T-helper 1 cell treated with Interleukin-12 subunit alpha and Interleukin-12 subunit beta and Interleukin-4 antibody, amounts not matched to agents 30 ng/mL and 1 ng/mL, for 36 hours (primary cell): Measurements from ENCODE around the gene SERPINA6. TPM values are rescaled to one million over a fixed set of nuclear protein-coding genes. Genes with fewer than 3 reads are reported as not detected.
"Not testable (repeated sequence)": the region's sequence is repeated elsewhere in the genome, so short reads cannot be mapped to it uniquely, and the experiment has no call there.

Experiments used
- intact Hi-C: fragments of 100-400 bp; cut with micrococcal nuclease; formaldehyde crosslinking; loops from one replicate; pipeline ENCODE4 v1.15.1; 2024
- total RNA-seq: library from RNA; stranded (reverse); gene quantifications from 2 replicates; pipeline ENCODE4 v1.2.3, GENCODE V29; 2022

SERPINA6 gene
- total RNA-seq, 1 donor from 2014 or later = not detected

DNA sequence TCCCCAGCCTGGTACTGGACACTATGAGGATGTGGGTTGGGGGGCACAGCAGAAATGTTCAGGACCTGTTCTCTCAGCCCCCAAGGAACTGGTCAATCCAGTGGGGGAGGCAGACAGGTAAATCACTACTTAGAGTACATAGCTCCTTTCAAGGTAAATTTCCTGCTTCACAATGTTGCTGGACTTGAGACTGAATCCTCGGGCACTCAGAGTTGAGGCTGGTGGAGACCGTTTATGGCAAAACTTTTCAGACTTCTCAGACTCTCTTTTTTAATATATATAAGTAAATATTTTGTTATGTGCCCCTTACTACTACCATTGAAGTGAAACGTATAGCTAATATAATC lies 29.6 kb downstream of the SERPINA6 start:
- intact Hi-C loops = no loop called here

DNA sequence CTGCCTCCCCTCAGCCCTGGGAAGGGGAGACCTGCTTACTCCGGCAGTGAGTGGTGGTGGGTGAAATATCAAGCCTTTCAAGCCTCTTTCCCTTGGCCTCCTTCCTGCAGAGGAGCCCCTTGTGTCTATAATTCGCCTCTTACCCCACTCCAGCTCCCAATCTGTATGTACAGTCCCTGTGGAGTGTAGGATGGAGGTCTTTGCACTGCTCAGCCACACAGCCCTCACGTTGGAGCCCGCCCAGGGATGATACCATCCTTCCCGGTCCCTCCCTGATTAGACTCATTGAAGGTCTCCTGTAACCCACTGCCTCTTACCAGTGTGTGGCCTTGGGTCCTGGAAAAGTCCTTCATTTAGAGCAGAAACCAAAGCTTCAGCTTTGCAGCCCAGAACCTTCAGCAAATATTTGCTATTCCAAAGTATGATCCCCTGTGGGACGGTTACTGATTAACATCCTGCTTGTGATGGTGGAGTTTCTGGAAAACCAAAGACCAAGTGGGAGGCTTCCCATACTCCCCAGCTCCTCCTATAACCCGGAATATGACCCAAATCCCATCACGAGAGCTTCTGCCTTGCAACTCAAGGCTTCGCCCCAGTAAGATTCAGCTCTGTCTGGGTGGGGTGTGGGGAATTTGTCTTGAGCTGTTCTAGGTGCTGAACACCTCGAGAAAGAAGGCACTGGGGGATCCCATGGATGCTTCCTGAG lies 30.1 kb downstream of the SERPINA6 start, which contains the start of gene SERPINA10:
Gene SERPINA10 (minus strand): TSS at position 397 of the 706 bp plus-strand sequence. CDS start 2,675 bp downstream, outside the sequence.
- intact Hi-C loops = no loop called here

DNA sequence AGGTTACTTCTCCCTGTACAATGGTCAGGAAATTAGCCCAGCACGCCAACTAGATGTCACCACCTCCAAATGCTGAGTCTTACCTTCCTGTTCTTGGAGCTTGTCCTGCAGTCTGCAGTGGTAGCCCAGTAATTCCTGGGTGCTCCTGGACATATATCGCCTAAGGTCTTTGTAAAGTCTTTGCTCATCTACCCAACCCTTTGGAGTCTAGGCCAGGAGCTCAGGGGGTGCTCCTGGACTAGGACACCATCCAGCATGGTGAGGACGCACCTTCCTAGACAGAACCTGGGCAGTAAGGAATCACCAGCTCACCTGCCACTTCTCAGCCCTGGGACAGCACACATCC lies 30.6 kb downstream of the SERPINA6 start:
- intact Hi-C loops = no loop called here

DNA sequence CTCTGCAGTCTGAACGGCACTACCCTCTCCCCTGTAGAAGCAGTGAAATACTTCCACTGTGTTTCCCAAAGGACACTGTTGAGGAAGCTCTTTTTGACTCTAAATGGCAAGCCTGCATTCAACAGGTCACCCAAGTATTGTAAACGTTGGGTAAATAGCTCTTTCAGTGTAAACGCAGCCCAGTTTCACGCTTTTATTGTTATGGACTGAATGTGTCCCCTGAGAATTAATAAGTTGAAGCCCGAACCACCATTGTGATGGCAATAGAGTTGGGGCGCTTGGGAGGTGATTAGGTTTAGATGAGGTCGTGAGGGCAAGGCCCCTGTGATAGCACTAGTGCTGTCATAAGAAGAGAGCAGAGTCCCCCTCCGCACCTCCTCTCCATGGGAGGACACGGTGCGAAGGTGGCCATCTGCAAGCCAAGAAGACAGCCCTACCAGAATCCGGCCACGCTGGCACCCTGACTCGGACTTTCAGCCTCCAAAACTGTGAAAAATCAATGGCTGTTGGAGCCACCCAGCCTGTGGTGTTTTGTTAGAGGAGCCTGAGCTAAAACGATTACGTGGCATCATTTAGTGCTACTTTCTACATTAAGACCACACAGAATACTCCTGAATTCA lies 31.1 kb downstream of the SERPINA6 start:
- intact Hi-C loops = no loop called here

DNA sequence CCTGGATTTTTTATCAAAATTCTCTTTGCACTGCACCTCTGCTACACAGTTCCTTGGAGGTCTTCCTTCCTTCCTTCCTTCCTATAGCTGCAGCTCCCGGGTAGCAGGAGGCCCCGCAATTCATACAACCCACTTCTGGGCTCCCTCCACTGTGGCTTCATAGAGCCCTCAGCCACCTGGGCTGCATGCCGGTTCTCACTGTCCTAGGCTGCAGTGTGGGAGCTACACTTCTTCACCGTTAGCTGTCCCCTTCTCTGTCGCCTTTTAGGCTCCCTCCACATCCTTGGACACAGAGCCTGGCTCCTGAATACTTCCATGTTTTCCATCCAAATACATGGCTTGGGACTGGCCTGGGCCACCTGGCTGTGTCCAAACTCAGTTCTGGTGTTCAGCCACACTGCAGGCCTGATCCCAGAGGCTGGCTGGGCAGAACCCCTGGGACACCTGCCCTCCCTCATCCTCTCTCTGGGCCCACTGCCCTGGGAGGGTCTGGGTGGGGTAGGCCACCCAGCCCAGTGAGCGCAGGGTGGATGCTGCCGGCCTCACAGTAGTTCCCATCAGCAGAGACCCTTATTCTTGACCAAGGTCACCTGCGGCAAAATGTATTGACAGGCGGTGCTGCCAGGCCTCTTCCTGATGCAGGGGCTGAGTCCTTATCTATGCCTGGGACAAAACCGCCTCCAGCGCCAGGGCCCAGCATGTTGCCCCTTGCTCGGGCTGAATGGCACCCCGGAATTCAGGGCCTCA lies 31.8 kb downstream of the SERPINA6 start:
- intact Hi-C loops = no loop called here

DNA sequence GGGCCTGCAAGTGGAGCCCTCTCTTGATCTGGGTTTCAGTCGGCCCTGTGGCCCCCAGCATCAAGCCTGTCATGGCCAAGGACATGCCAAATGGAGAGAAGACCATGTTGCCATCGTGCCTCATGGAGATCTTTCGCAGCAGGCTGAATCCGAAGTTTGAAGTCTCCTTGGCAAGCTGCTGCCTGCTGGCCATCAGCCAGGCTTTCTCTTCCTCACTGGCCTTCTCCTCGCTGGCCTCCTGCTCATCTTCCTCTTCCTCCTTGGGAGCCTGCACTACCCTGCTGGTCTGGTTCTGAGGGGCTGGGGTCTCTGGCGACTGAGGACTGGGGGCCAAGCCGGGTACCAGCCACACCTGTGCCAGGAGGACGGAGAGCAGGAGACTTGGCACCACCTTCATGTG lies 32.9 kb downstream of the SERPINA6 start:
- intact Hi-C loops = no loop called here

DNA sequence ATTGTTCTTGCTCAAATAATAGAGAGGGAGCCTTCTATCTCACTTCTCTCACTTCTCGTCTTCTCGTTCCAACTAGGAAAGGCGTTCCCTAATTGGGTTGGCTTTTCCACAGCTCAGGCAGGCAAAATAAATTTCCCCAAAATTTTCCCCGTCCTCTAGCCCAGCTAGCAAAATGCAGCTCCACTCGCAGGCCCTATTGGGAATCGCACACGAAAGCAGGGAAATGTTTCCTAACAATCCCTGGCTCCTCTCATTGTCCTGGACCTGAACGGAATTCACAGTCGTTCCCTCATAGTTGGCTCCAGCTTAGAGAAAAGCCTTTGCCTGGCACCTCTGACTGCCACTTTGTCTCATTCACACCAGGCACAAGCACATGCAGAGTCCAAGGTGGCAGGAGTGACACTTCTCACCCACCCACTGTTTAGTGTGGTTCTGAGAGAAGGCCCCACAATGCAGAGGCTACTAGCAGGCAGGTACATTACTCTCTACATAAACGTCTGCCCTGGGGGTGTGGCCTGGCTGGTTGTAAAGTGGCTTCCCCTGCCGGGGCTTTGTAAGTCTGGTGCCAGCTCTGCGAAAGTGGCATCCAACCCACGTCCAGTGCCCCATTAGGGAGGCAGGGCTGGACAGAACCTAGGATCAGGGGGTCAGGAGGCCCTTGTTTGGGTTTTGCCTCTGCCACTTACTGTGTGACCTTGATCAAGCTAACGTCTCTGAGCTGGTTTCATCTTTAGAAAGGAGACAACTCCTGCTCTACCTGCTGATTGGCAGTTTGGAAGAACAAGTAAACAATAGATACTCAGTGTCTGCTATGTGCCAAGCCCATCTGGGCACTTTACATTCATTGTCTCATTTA lies 34.3 kb downstream of the SERPINA6 start:
- intact Hi-C loops = no loop called here

DNA sequence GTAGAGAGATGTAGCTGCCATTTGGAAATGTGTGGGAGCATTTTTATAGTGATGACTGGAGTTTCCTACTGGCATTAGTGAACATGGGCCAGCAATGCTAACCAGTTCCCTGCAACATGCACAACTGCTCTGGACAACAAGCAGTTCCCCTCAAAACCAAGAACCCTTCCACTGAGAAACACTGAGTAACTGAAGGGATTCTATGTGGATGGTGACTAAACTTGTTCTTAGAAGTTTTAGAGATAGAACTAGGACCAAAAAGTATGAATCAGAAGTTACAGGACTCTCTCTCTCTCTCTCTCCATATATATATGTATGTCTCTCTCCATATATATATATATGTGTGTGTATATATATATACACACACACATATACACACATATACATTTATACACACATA lies 38.0 kb downstream of the SERPINA6 start:
- intact Hi-C loops = no loop called here

DNA sequence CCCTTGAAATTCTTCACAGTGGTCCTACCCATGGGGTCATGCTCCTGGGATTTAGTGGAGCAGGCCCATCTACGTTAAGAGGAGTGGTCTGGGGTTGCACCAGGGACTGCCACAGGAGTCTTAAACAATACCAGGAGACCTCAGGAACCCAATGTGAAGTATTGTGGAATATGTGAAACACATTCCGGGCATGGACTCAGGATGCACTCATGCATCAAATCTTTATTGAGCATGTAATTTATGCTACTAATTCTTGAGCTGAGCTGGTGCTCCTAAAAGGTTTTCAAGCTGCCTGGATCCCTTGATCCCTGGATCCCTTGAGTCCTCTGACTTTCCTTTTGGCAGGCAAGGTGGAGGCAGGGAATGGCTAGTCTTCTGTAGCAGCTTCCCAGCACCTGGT lies 38.9 kb downstream of the SERPINA6 start:
- intact Hi-C loops = no loop called here

DNA sequence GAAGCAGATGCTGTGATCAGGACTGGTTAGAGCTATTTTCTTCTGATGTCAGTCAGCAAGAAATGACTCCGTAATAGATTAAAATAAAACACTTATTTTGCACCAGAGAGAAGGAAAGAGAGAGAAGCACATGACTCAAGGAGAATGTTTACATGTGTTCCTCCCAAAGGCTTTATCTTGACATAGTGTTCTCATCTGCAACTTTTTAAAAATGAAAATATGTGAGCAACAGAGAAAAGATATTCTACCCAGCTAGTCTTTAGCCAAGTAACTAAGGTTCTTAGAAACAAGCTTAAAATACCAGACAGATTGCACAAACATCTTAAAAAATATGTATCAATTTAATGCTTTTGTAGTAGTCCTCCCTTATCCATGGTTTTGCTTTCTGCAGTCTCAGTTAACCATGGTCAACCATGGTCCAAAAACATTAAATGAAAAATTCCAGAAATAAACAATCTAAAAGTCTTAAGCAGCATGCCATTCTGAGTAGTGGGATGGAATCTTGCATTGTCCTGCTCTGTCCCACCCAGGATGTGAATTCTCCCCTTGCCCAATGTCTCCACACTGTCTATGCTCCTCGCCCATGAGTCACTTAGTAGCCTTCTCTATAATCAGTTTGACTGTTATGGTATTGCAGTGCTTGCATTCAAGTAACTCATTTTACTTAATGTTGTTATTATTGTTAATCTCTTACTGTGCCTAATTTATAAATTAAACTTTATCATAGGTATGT lies 40.0 kb downstream of the SERPINA6 start:
- intact Hi-C loops = no loop called here

DNA sequence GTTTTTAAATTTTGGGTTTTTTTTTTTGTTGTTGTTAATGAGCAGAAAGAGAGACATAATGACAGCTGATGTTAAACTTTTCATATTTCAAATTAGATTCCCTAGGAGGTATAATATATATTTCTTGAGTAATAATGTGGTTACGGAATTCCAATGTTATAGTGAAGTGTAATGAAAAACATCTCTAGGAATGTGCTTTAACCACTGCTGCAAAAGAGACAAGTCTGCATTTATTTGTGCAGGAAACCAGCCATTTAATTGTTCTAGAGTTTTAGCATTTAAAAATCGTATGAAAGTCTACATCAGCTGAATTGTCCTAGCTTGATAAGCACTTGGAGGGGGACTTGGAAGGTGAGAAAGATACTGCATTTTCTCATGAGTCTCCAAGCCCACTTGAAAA lies 44.4 kb downstream of the SERPINA6 start:
- intact Hi-C loops = no loop called here

DNA sequence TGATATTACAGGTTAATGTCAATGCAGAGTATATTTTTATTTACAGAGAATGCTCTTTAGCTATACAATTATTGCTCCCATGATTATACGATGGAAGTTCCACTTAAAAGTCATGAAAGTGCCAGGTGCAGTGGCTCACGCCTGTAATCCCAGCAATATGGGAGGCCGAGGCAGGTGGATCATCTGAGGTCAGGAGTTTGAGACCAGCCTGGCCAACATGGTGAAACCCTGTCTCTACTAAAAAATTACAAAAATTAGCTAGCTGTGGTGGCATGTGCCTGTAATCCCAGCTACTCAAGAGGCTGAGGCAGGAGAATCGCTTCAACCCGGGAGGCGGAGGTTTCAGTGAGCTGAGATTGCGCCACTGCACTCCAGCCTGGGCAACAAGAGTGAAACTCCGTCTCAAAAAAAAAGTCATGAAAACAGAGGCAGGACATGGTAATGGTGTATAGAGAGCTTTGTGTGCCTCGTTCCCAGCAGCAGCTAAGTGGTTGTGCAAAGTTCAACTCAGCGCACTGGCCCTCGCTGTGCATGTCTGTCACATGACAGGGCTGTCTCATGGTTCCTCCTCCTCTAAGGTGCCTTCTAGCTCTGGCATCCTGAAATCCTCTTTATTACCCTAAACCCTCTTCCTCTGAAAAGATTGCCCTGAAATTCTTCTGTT lies 46.1 kb downstream of the SERPINA6 start:
- intact Hi-C loops = not testable (repeated sequence)

DNA sequence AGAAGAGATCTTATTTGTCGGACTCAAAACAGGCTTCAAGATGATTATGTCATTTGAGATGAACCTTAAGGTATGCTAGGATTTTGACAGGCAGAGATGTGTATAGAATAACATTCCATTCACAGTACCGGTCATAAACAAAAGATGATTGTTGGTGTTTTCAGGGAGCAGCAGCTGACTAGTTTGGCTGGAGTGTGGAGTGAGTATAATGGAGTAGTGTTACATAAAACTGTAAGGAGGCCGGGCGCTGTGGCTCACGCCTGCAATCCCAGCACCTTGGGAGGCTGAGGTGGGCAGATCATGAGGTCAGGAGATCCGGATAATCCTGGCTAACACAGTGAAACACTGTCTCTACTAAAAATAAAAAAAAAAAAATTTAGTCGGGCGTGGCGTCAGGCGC lies 54.0 kb downstream of the SERPINA6 start:
- intact Hi-C loops = no loop called here

DNA sequence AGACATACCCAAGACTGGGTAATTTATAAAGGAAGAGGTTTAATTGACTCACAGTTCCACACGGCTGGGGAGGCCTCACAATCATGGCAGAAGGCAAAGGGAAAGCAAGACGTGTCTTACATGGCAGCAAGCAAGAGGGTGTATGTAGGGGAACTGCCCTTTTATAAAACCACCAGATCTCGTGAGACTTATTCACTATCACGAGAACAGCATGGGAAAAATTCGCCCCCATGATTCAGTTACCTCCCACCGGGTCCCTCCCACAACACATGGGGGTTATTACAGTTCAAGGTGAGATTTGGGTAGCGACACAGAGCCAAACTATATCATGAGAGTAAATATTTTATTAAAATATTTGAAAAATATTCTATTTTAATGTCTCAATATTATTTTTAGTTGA lies 54.6 kb downstream of the SERPINA6 start:
- intact Hi-C loops = not testable (repeated sequence)

DNA sequence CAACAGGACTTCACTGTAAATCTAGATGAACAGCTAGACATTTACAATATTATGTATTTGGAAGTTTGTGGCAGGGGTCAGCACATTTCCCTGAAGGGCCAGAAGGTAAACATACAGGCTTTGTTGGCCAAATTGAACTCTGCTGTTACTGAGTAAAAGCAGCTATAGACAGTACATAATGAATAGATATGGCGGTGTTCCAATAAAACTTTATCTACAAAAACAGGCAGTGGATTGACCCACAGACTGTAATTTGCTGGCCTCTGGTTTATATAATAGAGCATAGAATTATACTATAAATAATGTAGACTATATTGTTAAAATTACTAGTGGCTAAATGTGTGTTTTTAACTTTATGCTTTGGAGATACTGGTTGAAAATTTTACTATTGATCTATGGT lies 55.8 kb downstream of the SERPINA6 start:
- intact Hi-C loops = no loop called here

DNA sequence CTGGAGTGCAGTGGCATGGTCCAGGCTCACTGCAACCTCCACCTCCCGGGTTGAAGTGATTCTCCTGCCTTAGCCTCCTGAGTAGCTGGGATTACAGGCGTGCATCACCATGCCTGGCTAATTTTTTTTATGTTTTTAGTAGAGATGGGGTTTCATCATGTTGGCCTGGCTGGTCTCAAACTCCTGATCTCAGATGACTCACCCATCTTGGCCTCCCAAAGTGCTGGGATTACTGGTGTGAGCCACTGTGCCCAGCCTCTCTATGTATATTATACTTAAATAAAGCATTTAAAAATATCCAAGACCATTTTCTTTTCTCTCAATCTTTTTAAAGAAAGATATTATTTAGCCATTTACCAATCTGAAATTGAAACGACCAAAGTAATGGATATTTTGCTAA lies 58.9 kb downstream of the SERPINA6 start:
- intact Hi-C loops = not testable (repeated sequence)
